ENCODE results near the gene RFPL2. TPM values are rescaled to one million over a fixed set of nuclear protein-coding genes. Genes with fewer than 3 reads are reported as not detected.

RFPL2 gene
- total RNA-seq, 1 donor from 2014 or later = 0.25 TPM

- H3K9me3 ChIP-seq (ENCODE audit: insufficient read depth, low read depth, low read length) = no peaks in the 10 kb centered on the region
- H3K36me3 ChIP-seq (ENCODE audit: insufficient read depth, low read length) = no peaks in the 10 kb centered on the region
- no peak for FAIRE-seq
- H4K20me1 ChIP-seq (ENCODE audit: insufficient read depth, low read length) = no peaks in the 10 kb centered on the region
- Mint-ChIP-seq H3K4me1 (ENCODE audit: low read depth, unreplicated experiment) (no peaks in the 10 kb centered on the region), H3K9me3 (ENCODE audit: unreplicated experiment) (peaks cover 2% of the 10 kb centered on the region), H3K27me3 (ENCODE audit: low read depth, unreplicated experiment) (peaks cover 33% of the 10 kb centered on the region), H3K4me3 (ENCODE audit: unreplicated experiment) (no peak overlapping the region), H3K36me3 (ENCODE audit: low read depth, unreplicated experiment) (no peaks in the 10 kb centered on the region), H3K27ac (ENCODE audit: unreplicated experiment) (no peak overlapping the region)
- H3K79me2 ChIP-seq (ENCODE audit: insufficient read depth, low read length) = no peaks in the 10 kb centered on the region
- no peak overlapping the region for H3K4me2 ChIP-seq (ENCODE audit: low read length)
- no peak for DNase-seq (ENCODE audit: low read depth)
- no peak overlapping the region for H3K4me3 ChIP-seq (ENCODE audit: insufficient read depth, low read depth, low read length)
- no peak overlapping the region for H3K9ac ChIP-seq (ENCODE audit: low read length)
- TF ChIP-seq EZH2 (IDR thresholded peaks at IDR 0.05; ENCODE audit: insufficient read depth, low read length) (no peak), CTCF (IDR thresholded peaks at IDR 0.05; ENCODE audit: insufficient read depth, low read depth, low read length) (no peak)
- H3K27ac ChIP-seq (ENCODE audit: low read depth, low read length) = no peak overlapping the region
- no peak overlapping the region for H2AFZ ChIP-seq (ENCODE audit: low read depth, low read length)
- no peaks in the 10 kb centered on the region for H3K4me1 ChIP-seq (ENCODE audit: insufficient read depth, low read length)
- peaks cover 5% of the 10 kb centered on the region for H3K27me3 ChIP-seq (ENCODE audit: insufficient read depth, low read length)
Observed at GRCh38 chr22:32181043-32181442, 23.8 kb downstream of the RFPL2 start.

GRCh38 chr22:32177221-32177765 is 27.6 kb downstream of the RFPL2 start:
- TF ChIP-seq EZH2 (IDR thresholded peaks at IDR 0.05; ENCODE audit: insufficient read depth, low read length) (no peak), CTCF (IDR thresholded peaks at IDR 0.05; ENCODE audit: insufficient read depth, low read depth, low read length) (no peak)
- Mint-ChIP-seq H3K4me1 (ENCODE audit: low read depth, unreplicated experiment) (no peaks in the 10 kb centered on the region), H3K36me3 (ENCODE audit: low read depth, unreplicated experiment) (no peaks in the 10 kb centered on the region), H3K9me3 (ENCODE audit: unreplicated experiment) (peaks cover 2% of the 10 kb centered on the region), H3K27me3 (ENCODE audit: low read depth, unreplicated experiment) (peaks cover 57% of the 10 kb centered on the region), H3K27ac (ENCODE audit: unreplicated experiment) (no peak overlapping the region), H3K4me3 (ENCODE audit: unreplicated experiment) (no peak overlapping the region)
- H2AFZ ChIP-seq (ENCODE audit: low read depth, low read length) = no peak overlapping the region
- H3K9me3 ChIP-seq (ENCODE audit: insufficient read depth, low read depth, low read length) = no peaks in the 10 kb centered on the region
- no peaks in the 10 kb centered on the region for H3K36me3 ChIP-seq (ENCODE audit: insufficient read depth, low read length)
- no peak overlapping the region for H3K27ac ChIP-seq (ENCODE audit: low read depth, low read length)
- FAIRE-seq = no peak
- H3K79me2 ChIP-seq (ENCODE audit: insufficient read depth, low read length) = no peaks in the 10 kb centered on the region
- DNase-seq (ENCODE audit: low read depth) = no peak
- H3K4me2 ChIP-seq (ENCODE audit: low read length) = no peak overlapping the region
- no peak overlapping the region for H3K4me3 ChIP-seq (ENCODE audit: insufficient read depth, low read depth, low read length)
- H3K9ac ChIP-seq (ENCODE audit: low read length) = no peak overlapping the region
- H3K4me1 ChIP-seq (ENCODE audit: insufficient read depth, low read length) = no peaks in the 10 kb centered on the region
- peaks cover 11% of the 10 kb centered on the region for H3K27me3 ChIP-seq (ENCODE audit: insufficient read depth, low read length)
- no peaks in the 10 kb centered on the region for H4K20me1 ChIP-seq (ENCODE audit: insufficient read depth, low read length)

Measured in astrocyte (in vitro differentiated cells and primary cell).